SKM-1 treated with dmso at 0.1 percent for 144 hours (cell line): ENCODE measurements around the gene MRPL48.
"Not testable (repeated sequence)": the region's sequence is repeated elsewhere in the genome, so short reads cannot be mapped to it uniquely, and the experiment has no call there.

Experiments used
- DNase-seq: peaks from one replicate; lab custom pipeline; 2025; ENCODE audit not compliant: unreplicated experiment; lab: John Stamatoyannopoulos, UW

Gene MRPL48

GRCh38 chr11:73838443-73839122 is 50.9 kb downstream of the MRPL48 start:
- no peak for DNase-seq

- no peak for DNase-seq
Observed at GRCh38 chr11:73839123-73839457, 51.4 kb downstream of the MRPL48 start.

GRCh38 chr11:73851046-73851764 is 63.5 kb downstream of the MRPL48 start:
- peak; percentile 37 for DNase-seq

GRCh38 chr11:73852049-73852448 is 64.4 kb downstream of the MRPL48 start:
- no peak for DNase-seq

- no peak for DNase-seq
Observed at GRCh38 chr11:73854680-73855079, 67.0 kb downstream of the MRPL48 start.

- no peak for DNase-seq
Observed at GRCh38 chr11:73856031-73856567, 68.4 kb downstream of the MRPL48 start.

GRCh38 chr11:73859671-73860070 is 72.0 kb downstream of the MRPL48 start:
- DNase-seq: no peak

GRCh38 chr11:73860202-73860601 is 72.5 kb downstream of the MRPL48 start:
- no peak for DNase-seq

- no peak for DNase-seq
Observed at GRCh38 chr11:73862986-73863385, 75.3 kb downstream of the MRPL48 start.

GRCh38 chr11:73866095-73866579 is 78.5 kb downstream of the MRPL48 start:
- DNase-seq: no peak

- DNase-seq: no peak
Observed at GRCh38 chr11:73866586-73866996, 78.9 kb downstream of the MRPL48 start.

- DNase-seq: no peak
Observed at GRCh38 chr11:73869332-73869949, 81.8 kb downstream of the MRPL48 start.

GRCh38 chr11:73870261-73870660 is 82.6 kb downstream of the MRPL48 start:
- DNase-seq: no peak

- no peak for DNase-seq
Observed at GRCh38 chr11:73872749-73873357, 85.2 kb downstream of the MRPL48 start.

- DNase-seq: no peak
Observed at GRCh38 chr11:73875380-73875779, 87.7 kb downstream of the MRPL48 start.

GRCh38 chr11:73875840-73876239 is 88.2 kb downstream of the MRPL48 start:
- no peak for DNase-seq

GRCh38 chr11:73876424-73877310 is 89.0 kb downstream of the MRPL48 start, which contains the start of the genes COA4 and PAAF1:
TSS of gene COA4 (minus strand) at chr11:73876846. CDS start at chr11:73873378, 3,468 bp downstream.
TSS of gene PAAF1 (plus strand) at chr11:73876999. CDS start at chr11:73877022, 23 bp downstream.
- peak; percentile 97 for DNase-seq

GRCh38 chr11:73878771-73879170 is 91.1 kb downstream of the MRPL48 start:
- DNase-seq: no peak

GRCh38 chr11:73880449-73880848 is 92.8 kb downstream of the MRPL48 start:
- not testable (repeated sequence) for DNase-seq

GRCh38 chr11:73883856-73884255 is 96.2 kb downstream of the MRPL48 start:
- DNase-seq: no peak
